ENCODE data around the gene NOS1. TPM values are rescaled to one million over a fixed set of nuclear protein-coding genes. Genes with fewer than 3 reads are reported as not detected.

The NOS1 gene
- total RNA-seq, 2 donors from 2014 or later, result 0.07 TPM; not detected in 1

- DNase-seq (ENCODE audit: low spot score in 2 of 2) (no peak), ATAC-seq (no peak)
- Mint-ChIP-seq H3K27ac (no peak overlapping the region), H3K36me3 (peaks cover 0 to 5% of the 10 kb centered on the region in 2 donors), H3K9me3 (peaks cover 5 to 9% of the 10 kb centered on the region in 2 donors)
Observed at GRCh38 chr12:117316336-117316735, 45.1 kb downstream of the NOS1 start.

- Mint-ChIP-seq H3K9me3 (peaks cover 5 to 9% of the 10 kb centered on the region in 2 donors), H3K36me3 (peaks cover 0 to 5% of the 10 kb centered on the region in 2 donors), H3K27ac (no peak overlapping the region)
- DNase-seq (ENCODE audit: low spot score in 2 of 2) (no peak), ATAC-seq (no peak)
Observed at GRCh38 chr12:117313926-117314325, 47.5 kb downstream of the NOS1 start.

- DNase-seq (ENCODE audit: low spot score in 2 of 2), result no peak
- no peak overlapping the region for H3K27ac Mint-ChIP-seq
- ATAC-seq, result no peak
- H3K9me3 Mint-ChIP-seq, result peaks cover 5 to 9% of the 10 kb centered on the region in 2 donors
- peaks cover 0 to 5% of the 10 kb centered on the region in 2 donors for H3K36me3 Mint-ChIP-seq
Observed at GRCh38 chr12:117312770-117313169, 48.7 kb downstream of the NOS1 start.

- no peak for DNase-seq (ENCODE audit: low spot score in 2 of 2)
- H3K9me3 Mint-ChIP-seq, result peaks cover 0 to 5% of the 10 kb centered on the region in 2 donors
- no peak for ATAC-seq
- H3K36me3 Mint-ChIP-seq, result no peaks in the 10 kb centered on the region
- peak overlapping the region in 1 of 2 donors; percentile 36 for H3K27ac Mint-ChIP-seq
Observed at GRCh38 chr12:117309276-117309925, 52.0 kb downstream of the NOS1 start.

- H3K9me3 Mint-ChIP-seq, result peaks cover 0 to 5% of the 10 kb centered on the region in 2 donors
- ATAC-seq (no peak), DNase-seq (ENCODE audit: low spot score in 2 of 2) (no peak)
- peaks cover 0 to 5% of the 10 kb centered on the region in 2 donors for H3K36me3 Mint-ChIP-seq
- no peak overlapping the region for H3K27ac Mint-ChIP-seq
Observed at GRCh38 chr12:117300174-117300573, 61.3 kb downstream of the NOS1 start.

- no peak for DNase-seq (ENCODE audit: low spot score in 2 of 2)
- H3K9me3 Mint-ChIP-seq, result peaks cover 0 to 5% of the 10 kb centered on the region in 2 donors
- no peak for ATAC-seq
- no peak overlapping the region for H3K27ac Mint-ChIP-seq
- H3K36me3 Mint-ChIP-seq, result peaks cover 0 to 5% of the 10 kb centered on the region in 2 donors
Observed at GRCh38 chr12:117298648-117299225, 62.7 kb downstream of the NOS1 start.

GRCh38 chr12:117298191-117298590 lies 63.2 kb downstream of the NOS1 start:
- ATAC-seq (no peak), DNase-seq (ENCODE audit: low spot score in 2 of 2) (no peak)
- Mint-ChIP-seq H3K9me3 (peaks cover 0 to 5% of the 10 kb centered on the region in 2 donors), H3K36me3 (peaks cover 0 to 5% of the 10 kb centered on the region in 2 donors), H3K27ac (no peak overlapping the region)

GRCh38 chr12:117294189-117294603 lies 67.2 kb downstream of the NOS1 start:
- no peak for DNase-seq (ENCODE audit: low spot score in 2 of 2)
- Mint-ChIP-seq H3K36me3 (peaks cover 0 to 5% of the 10 kb centered on the region in 2 donors), H3K27ac (no peak overlapping the region), H3K9me3 (peaks cover 0 to 14% of the 10 kb centered on the region in 2 donors)
- ATAC-seq, result no peak

GRCh38 chr12:117293510-117293909 lies 67.9 kb downstream of the NOS1 start:
- DNase-seq (ENCODE audit: low spot score in 2 of 2), result no peak
- no peak overlapping the region for H3K27ac Mint-ChIP-seq
- peaks cover 0 to 5% of the 10 kb centered on the region in 2 donors for H3K36me3 Mint-ChIP-seq
- H3K9me3 Mint-ChIP-seq, result peaks cover 0 to 14% of the 10 kb centered on the region in 2 donors
- no peak for ATAC-seq

GRCh38 chr12:117292688-117293087 lies 68.7 kb downstream of the NOS1 start:
- Mint-ChIP-seq H3K27ac (no peak overlapping the region), H3K9me3 (peaks cover 0 to 14% of the 10 kb centered on the region in 2 donors), H3K36me3 (peaks cover 0 to 5% of the 10 kb centered on the region in 2 donors)
- no peak for ATAC-seq
- DNase-seq (ENCODE audit: low spot score in 2 of 2), result no peak

GRCh38 chr12:117284140-117284539 lies 77.3 kb downstream of the NOS1 start:
- no peak for DNase-seq (ENCODE audit: low spot score in 2 of 2)
- no peak for ATAC-seq
- no peak overlapping the region for H3K27ac Mint-ChIP-seq
- H3K36me3 Mint-ChIP-seq, result no peaks in the 10 kb centered on the region
- H3K9me3 Mint-ChIP-seq, result no peaks in the 10 kb centered on the region

- Mint-ChIP-seq H3K27ac (no peak overlapping the region), H3K9me3 (no peaks in the 10 kb centered on the region), H3K36me3 (no peaks in the 10 kb centered on the region)
- ATAC-seq (no peak), DNase-seq (ENCODE audit: low spot score in 2 of 2) (no peak)
Observed at GRCh38 chr12:117282490-117282889, 78.9 kb downstream of the NOS1 start.

- ATAC-seq, result no peak
- Mint-ChIP-seq H3K36me3 (no peaks in the 10 kb centered on the region), H3K9me3 (no peaks in the 10 kb centered on the region), H3K27ac (no peak overlapping the region)
- DNase-seq (ENCODE audit: low spot score in 2 of 2), result no peak
Observed at GRCh38 chr12:117280019-117280680, 81.3 kb downstream of the NOS1 start.

GRCh38 chr12:117279606-117280005 lies 81.8 kb downstream of the NOS1 start:
- Mint-ChIP-seq H3K36me3 (no peaks in the 10 kb centered on the region), H3K9me3 (no peaks in the 10 kb centered on the region), H3K27ac (no peak overlapping the region)
- ATAC-seq (no peak), DNase-seq (ENCODE audit: low spot score in 2 of 2) (no peak)

- no peaks in the 10 kb centered on the region for H3K36me3 Mint-ChIP-seq
- DNase-seq (ENCODE audit: low spot score in 2 of 2) (no peak), ATAC-seq (no peak)
- no peaks in the 10 kb centered on the region for H3K9me3 Mint-ChIP-seq
- no peak overlapping the region for H3K27ac Mint-ChIP-seq
Observed at GRCh38 chr12:117277875-117278274, 83.6 kb downstream of the NOS1 start.

- Mint-ChIP-seq H3K27ac (no peak overlapping the region), H3K9me3 (no peaks in the 10 kb centered on the region), H3K36me3 (no peaks in the 10 kb centered on the region)
- ATAC-seq (no peak), DNase-seq (ENCODE audit: low spot score in 2 of 2) (no peak)
Observed at GRCh38 chr12:117273091-117273490, 88.3 kb downstream of the NOS1 start.

GRCh38 chr12:117272690-117273089 lies 88.7 kb downstream of the NOS1 start:
- no peaks in the 10 kb centered on the region for H3K36me3 Mint-ChIP-seq
- no peak for ATAC-seq

More at GRCh38 chr12:117272690-117273089, 88.7 kb downstream of the NOS1 start:
- H3K9me3 Mint-ChIP-seq, result no peaks in the 10 kb centered on the region
- H3K27ac Mint-ChIP-seq, result no peak overlapping the region
- no peak for DNase-seq (ENCODE audit: low spot score in 2 of 2)
